HG03575 (cell line): ENCODE measurements around the gene GRK5.
"Not testable (repeated sequence)": the region's sequence is repeated elsewhere in the genome, so short reads cannot be mapped to it uniquely, and the experiment has no call there.

Source experiments
- ATAC-seq: cut with Tn5 transposase; IDR thresholded peaks from one replicate; pipeline ENCODE4 v1.9.1; 2021; ENCODE audit not compliant: unreplicated experiment, insufficient number of reproducible peaks, low FRiP score; ENCODE audit errors: extremely low read depth

The GRK5 gene

DNA sequence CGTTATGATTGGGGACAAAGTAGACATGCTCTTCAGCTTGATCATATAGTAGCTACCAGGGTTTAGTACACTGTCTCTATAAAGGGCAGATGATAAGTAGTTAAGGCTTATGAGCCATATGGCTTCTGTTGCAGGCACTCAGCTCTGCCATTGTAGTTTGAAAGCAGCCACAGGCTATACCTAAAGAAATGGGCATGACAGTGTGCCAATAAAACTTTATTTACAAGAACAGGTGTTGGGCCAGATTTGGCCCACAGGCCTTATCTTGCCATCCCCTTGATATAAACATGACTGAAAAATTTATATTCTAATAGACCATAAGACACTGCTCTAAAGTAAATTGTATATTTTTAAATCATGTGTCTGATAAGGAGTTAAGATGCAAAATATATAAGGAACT is 36.6 kb downstream of the GRK5 start:
- no peak for ATAC-seq

DNA sequence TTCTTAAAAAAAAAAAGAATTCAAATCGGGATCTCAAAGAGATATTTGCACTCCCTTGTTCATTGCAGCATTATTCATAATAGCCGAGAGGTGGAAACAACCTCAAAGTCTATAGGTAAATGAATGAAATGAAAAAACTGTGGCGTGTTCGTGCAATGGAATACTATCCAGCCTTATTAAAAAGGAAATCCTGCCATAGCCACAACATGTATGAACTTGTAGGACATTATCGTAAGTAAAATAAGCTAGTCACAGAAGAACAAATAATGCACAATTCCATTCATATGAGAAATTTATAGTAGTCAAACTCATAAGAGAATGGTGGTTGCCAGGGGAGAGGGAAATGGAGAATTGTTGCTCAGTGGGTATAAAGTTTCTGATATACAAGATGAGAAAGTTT is 37.9 kb downstream of the GRK5 start:
- ATAC-seq, result no peak

DNA sequence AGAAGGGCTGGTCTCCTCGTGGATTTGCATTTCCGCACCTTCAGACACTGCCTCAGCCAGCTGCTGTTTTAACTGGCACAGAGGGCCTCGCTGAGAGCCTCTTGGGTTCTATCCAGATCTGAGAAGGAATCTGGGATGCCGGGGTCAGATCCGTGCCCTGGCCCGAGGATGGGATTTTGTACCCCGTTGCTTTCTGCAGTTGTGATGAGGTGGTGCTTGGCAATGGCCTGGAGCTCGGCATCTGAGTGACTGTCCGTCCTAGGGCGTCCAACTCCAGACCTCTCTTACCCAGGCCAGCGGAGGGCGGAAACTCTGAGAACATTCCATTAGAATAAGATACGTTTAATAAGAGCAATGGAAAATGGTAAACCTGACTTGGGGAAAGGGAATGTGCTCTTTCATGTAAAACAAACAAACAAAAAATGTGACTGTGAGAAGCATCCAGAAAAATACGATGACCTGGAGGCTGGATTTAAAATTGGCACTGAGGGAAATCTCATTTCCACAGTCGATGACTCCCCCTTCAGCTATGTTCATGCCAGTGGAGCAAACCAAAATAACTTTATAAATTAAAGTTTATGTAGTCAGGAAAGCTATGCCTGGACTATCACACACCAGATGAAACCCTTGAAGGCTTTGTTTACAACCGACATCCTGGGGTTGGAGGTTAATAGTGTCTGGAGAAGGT is 39.6 kb downstream of the GRK5 start:
- ATAC-seq, result no peak

DNA sequence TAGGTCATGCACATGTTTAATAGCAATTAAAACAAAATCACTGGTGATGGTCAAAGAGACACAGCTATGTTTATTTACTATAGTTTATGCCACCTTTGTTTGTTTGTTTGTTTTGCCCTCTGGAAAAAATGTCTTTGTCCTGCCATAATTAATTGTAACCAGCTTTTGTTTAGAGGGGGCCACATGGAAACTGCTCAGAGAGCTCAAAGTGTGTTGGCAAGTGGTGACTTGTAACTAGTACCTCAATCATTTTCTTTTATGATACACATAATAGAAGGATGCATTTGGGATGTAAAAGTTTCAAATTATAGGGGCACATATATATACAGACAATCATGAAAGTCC is 40.2 kb downstream of the GRK5 start:
- no peak for ATAC-seq

- no peak for ATAC-seq
Observed at GRCh38 chr10:119248184-119248583, 40.8 kb downstream of the GRK5 start.

- no peak for ATAC-seq
Observed at GRCh38 chr10:119248681-119249080, 41.3 kb downstream of the GRK5 start.

DNA sequence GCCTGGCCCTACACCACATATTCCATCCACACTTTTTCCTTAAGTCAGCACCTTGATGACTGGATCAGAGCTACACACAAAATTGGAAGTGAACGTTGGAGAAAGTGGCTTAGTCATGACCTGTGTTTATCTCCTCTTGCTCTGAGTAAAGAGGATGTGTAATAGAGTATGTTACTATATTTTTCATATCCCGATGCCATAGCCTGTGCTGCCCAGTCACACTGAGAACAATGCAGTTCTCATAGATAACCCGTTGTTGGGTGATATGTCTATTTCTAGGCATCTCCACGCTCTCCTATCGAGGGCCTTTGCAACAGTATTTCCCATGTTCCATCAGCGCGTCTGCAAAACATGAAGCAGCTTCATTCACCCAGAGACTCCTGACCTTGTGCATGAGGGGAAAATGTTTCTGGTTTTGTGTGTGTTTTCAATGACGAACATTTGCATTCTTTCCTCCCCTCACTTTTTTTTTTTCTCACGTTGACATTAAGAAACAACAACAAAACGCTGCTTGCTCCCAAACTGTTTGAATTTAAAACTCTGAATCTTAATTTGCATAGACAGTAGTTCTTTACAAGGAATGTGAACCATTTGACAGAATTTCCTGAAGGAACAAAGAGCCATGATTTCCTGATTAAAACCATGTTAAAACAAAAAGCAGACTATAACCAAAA is 43.4 kb downstream of the GRK5 start:
- no peak for ATAC-seq

GRCh38 chr10:119251315-119251708 is 43.9 kb downstream of the GRK5 start:
- no peak for ATAC-seq

GRCh38 chr10:119252051-119252465 is 44.7 kb downstream of the GRK5 start:
- ATAC-seq, result no peak

GRCh38 chr10:119252470-119253151 is 45.2 kb downstream of the GRK5 start:
- ATAC-seq, result no peak

GRCh38 chr10:119253433-119254174 is 46.2 kb downstream of the GRK5 start:
- no peak for ATAC-seq

GRCh38 chr10:119254335-119254734 is 47.0 kb downstream of the GRK5 start:
- no peak for ATAC-seq

GRCh38 chr10:119256030-119256429 is 48.7 kb downstream of the GRK5 start:
- no peak for ATAC-seq

DNA sequence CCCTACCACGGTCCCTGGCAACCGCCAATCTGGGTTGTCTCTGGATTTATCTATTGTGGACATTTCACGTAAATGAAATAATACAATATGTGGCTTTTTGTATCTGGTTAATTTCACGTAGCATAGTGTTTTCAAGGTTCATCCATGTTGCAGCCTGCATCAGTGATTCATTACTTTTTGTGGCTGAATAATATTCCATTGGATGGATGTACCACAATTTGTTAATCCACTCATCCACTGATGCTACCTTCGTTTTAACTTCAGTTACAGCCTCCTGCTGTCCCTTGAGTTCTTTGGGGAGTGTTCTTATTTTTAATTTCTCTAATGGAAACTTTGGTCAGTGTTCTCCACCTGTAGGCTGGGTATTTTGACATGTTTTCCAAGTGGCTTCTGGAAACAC is 49.5 kb downstream of the GRK5 start:
- ATAC-seq, result no peak

GRCh38 chr10:119257899-119258419 is 50.6 kb downstream of the GRK5 start:
- ATAC-seq, result no peak

DNA sequence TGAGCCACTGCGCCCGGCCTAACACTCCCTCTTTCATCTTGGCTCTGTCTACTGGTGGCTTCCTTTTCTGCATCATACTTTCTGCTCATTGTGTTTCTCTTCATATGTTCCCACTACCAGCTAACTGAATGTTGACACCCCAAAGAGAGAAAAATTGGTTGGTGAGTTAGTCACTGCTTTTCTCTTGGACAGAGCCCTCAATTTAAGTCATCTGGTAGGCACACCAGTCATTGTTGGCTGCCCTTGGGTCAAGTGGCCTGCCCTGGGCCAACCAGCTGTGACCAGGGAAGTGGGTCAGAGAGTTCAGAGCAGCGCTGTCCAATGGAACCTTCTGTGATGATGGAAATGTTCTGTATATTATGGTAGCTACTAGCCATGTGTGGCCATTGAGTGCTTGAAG is 52.0 kb downstream of the GRK5 start:
- no peak for ATAC-seq

DNA sequence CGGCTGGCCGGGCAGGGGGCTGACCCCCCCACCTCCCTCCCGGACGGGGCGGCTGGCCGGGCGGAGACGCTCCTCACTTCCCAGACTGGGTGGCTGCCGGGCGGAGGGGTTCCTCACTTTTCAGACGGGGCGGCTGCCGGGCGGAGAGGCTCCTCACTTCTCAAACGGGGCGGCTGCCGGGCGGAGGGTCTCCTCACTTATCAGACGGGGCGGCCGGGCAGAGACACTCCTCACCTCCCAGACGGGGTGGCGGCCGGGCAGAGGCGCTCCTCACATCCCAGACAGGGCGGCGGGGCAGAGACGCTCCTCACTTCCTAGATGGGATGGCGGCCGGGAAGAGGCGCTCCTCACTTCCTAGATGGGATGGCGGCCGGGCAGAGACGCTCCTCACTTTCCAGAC is 53.6 kb downstream of the GRK5 start:
- ATAC-seq, result not testable (repeated sequence)

DNA sequence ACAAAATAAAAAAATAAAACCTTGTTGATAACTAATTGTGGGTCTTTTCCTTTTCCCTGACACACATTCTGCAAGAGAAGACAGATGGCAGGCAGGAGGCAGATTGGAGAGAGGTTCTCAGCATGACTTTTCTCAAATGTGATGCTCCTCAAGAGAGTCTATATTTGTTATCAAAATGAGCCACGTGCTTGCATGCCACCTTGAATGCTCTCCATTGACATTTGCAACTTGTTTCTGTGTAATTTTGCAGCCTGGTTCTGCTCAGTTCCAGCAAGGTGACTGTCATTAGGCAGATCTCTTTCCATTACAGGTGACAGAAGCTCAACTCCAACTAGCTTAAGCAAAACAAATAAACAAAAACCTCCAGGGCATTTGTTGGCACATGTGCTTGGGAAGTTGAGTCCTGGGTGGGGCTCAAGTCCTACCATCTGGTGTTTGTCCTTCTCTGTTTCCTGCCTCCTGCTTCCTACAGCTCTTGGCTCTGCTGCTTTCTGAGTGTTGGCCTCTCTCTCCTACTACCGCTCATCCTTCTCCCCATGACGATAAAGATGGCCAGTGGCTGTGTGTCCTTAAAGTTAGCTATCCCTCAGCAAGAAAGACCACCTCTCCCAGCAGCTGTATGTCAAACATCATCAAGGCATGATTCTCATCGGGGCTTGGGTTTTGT is 56.7 kb downstream of the GRK5 start:
- no peak for ATAC-seq

- no peak for ATAC-seq
Observed at GRCh38 chr10:119265691-119266090, 58.3 kb downstream of the GRK5 start.
